HG03457 (cell line): Measurements from ENCODE around the gene AGTPBP1.
"Not testable (repeated sequence)": the region's sequence is repeated elsewhere in the genome, so short reads cannot be mapped to it uniquely, and the experiment has no call there.

ENCODE experiments used
- ATAC-seq: cut with Tn5 transposase; IDR thresholded peaks from one replicate; pipeline ENCODE4 v1.9.1; 2021; ENCODE audit warnings: moderate number of reproducible peaks; ENCODE audit not compliant: unreplicated experiment

AGTPBP1 gene

GRCh38 chr9:85640425-85640824 is 101.3 kb downstream of the AGTPBP1 start:
- no peak for ATAC-seq

- no peak for ATAC-seq
These were observed 102.0 kb downstream of the AGTPBP1 start for GRCh38 chr9:85639675-85640186.

GRCh38 chr9:85631809-85632208 is 109.9 kb downstream of the AGTPBP1 start:
- ATAC-seq: no peak

GRCh38 chr9:85630676-85631075 is 111.1 kb downstream of the AGTPBP1 start:
- no peak for ATAC-seq

DNA sequence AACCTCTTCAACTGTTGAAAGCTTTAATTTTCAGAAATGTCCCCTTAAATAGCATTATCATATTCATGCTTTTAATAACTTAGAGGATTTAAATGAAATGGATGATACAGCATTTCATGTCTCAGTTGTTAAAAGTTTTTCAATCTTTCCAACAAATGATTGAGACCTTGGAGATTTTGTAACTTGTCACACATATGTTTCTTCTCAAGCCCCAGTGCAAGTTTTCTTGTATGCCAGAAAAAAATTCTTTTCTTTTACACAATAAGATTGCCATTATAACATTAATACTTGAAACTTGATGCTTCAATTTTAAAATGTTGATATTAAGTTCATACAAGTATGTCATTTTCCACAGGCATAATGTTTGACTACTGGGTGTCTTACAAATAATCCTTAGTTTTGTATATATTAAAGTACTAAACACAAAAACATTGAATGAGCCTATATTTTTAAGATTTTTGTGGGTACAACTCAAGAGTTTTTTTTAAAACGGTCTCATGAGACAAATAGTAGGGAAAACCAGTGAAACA is 124.5 kb downstream of the AGTPBP1 start:
- ATAC-seq: no peak

DNA sequence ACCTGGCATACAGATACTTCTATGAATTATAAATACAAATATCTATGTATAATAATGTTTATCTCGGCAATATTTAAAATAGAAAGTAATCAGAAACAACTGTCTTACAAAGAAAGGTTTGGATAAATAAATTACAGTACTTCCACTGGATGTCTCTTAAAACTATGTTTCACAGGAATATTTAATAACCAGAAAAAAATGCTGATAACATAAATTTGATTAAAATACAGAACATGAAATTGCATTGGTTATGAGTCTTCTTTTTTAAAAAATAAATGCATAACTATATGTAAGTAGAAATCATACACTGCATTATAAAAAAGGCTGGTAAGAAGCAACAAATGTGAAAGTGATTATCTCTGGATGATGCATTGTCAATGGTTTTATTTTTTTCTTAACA is 126.0 kb downstream of the AGTPBP1 start:
- no peak for ATAC-seq

DNA sequence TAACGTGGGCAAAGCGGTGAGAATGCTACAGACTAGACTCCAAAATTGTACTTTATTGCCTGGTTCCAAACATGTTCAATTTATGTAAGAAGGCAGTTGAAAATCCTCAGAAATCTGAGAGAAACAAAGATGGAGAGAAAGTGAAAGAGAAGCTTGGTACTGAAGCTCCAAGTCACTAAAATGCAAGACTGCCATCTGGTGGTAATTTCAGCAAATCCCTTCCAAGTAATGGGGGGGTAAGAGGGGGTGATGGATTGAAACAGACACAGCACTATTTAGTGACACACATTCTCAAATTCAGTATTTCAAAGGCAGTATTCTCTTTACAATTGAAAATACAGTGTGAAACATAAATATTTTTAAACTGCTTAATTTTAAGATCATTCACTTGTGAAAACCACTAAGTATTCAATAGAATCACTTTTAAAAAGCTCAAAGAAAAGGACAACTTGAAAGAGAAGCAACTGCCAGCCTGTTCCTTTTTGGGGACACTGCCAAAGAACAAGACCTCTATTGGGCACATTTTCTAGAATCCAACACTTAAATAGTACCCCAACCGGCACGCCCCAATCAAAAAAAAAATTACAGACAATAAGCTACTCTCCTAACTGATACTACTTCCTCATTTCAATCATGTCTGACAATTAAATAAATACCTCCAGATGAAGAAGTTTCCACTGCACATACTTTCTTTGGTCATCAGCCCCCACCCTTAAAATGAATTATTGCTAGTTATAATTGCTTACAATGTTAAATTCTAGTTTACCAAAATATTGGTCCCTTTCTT is 131.5 kb downstream of the AGTPBP1 start:
- ATAC-seq: peak; percentile 67

DNA sequence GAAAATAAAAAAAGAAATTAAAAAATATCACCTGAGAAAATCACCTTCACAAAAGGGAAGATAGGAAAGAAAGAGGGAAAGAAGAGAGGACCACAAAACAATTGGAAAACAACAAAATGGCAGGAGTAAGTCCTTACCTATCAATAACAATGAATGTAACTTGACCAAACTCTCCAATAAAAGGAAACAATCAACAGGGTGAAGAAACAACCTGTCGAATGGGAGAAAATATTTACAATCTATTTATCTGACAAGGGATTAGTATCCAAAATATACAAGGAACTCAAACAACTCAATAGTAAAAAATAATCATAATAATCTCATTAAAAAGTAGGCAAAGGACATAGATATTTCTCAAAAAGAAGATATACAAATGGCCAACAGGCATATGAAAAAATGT is 135.8 kb downstream of the AGTPBP1 start:
- ATAC-seq: no peak

- ATAC-seq: no peak
These were observed 137.8 kb downstream of the AGTPBP1 start for GRCh38 chr9:85603936-85604335.

DNA sequence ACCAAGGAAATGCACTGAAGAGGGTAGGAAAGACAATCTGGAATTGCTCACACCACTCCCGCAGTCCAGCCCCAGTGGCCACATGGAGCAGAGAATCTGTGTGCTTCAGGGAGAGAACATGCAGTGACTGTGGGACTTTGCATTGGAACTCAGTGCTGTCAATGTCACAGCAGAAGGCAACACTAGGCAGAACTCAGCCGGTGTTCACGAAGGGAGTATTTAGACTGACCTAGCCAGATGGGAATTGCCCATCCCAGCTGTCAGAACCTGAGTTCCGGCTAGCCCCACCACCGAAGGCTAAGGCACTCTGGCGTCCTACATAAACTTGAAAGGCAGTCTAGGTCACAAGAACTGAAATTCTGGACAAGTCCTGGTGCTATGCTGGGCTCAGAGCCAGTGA is 139.0 kb downstream of the AGTPBP1 start:
- ATAC-seq: no peak

DNA sequence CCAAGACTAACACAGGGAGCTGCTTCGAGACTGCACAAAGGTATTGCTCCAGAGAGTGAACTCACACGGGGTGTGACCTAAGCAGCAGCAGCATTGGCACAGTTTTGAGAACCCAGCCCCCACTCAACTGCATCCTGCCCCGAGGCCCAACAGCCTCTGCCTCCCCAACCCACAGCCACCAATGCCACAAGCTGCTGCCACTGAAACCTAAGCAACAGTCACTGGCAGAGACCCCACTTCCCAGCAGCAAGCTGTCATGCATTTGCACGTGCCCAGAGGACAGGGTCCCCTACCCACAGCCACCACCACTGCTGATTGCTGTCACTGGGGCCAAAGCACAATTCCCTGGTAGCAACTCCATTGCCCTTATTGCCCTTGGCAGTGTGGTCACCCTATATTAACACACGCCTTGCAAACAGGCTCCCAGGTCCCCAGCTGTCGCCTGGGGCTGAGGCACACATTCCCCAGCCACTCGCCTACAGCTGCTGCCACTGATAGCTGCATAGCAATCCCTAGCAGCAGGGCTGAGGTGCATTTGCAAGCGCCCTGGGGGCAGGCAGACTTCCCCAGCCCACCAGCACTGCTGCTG is 141.0 kb downstream of the AGTPBP1 start:
- no peak for ATAC-seq

GRCh38 chr9:85599540-85600105 is 142.1 kb downstream of the AGTPBP1 start:
- no peak for ATAC-seq

DNA sequence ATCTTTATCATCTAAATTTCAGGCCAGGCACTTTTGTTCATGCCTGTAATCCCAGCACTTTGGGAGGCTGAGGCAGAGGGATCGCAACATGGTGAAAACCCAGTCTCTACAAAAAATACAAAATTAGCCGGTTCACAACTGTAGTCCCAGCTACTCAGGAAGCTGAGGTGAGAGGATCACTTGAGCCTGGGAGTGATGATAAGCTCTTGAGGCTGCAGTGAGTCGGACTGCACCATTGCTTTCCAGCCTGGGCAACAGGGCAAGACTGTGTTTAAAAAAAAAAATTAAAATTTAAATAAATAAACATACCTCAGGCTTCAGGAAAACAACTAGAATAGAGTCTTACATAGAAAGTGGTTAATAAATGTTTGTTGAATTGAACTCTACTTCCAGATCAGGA is 147.4 kb downstream of the AGTPBP1 start:
- no peak for ATAC-seq

GRCh38 chr9:85586684-85587083 is 155.1 kb downstream of the AGTPBP1 start:
- no peak for ATAC-seq

- ATAC-seq: no peak
These were observed 164.3 kb downstream of the AGTPBP1 start for GRCh38 chr9:85577353-85577952.

- ATAC-seq: no peak
These were observed 165.9 kb downstream of the AGTPBP1 start for GRCh38 chr9:85575868-85576267.

GRCh38 chr9:85573546-85573945 is 168.2 kb downstream of the AGTPBP1 start:
- not testable (repeated sequence) for ATAC-seq

GRCh38 chr9:85572917-85573316 is 168.8 kb downstream of the AGTPBP1 start:
- not testable (repeated sequence) for ATAC-seq

DNA sequence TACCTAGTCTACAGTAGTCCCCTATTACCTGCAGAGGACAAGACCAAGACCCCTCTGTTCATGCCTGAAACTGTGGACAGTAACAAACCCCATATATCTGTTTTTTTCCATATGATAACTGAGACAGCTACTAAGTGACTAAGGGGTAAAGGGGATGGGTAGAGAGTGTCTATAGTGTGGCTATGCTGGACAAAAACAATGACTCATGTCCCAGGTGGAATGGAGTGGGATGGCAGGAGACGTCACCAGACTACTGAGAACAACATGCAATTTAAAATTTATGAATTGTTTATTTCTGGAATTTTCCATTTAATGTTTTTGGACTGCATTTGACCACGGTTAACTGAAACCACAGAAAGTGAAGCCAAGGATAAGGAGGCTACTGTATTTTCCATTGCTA is 171.8 kb downstream of the AGTPBP1 start:
- no peak for ATAC-seq

- no peak for ATAC-seq
These were observed 182.2 kb downstream of the AGTPBP1 start for GRCh38 chr9:85559526-85559925.

DNA sequence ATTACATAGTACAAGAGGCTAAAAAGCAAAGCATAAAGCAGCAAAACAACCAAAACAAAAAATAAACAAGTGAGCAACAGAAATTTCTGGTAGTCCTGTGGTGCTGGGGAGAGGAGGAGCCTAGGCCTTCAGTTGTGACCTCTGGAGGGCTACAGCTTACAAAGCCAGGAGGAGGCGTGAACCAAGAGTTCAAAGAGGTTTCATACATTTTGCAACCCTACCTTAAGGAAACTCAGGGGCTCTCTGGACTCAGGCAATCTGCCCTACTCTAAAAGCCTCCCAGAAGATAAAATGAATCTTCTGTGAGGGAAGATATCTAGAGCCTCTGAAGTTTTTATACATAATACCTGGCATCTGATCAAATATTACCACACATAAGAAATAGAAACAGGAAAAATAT is 187.4 kb downstream of the AGTPBP1 start:
- ATAC-seq: no peak
